Loucy (cell line): ENCODE results near the gene CASK.
"Not testable (repeated sequence)": the region's sequence is repeated elsewhere in the genome, so short reads cannot be mapped to it uniquely, and the experiment has no call there.

Source experiments
- H2AFZ ChIP-seq: fragments of 200-600 bp; sonication (generic); 2 replicates; pipeline ENCODE4 v1.6.0; 2016; ENCODE audit warnings: antibody characterized with exemption, mild to moderate bottlenecking, low read length, moderate library complexity
- H3F3A ChIP-seq: fragments of 200-600 bp; 2 replicates; pipeline ENCODE4 v1.6.0; 2016; ENCODE audit warnings: antibody characterized with exemption, low read depth, mild to moderate bottlenecking
- H3K27me3 ChIP-seq: fragments of 200-600 bp; sonication (generic); 2 replicates; pipeline ENCODE4 v1.6.1; 2014; ENCODE audit warnings: low read length, mild to moderate bottlenecking; ENCODE audit not compliant: insufficient read depth, poor library complexity, severe bottlenecking
- H3K36me3 ChIP-seq: fragments of 200-600 bp; sonication (generic); 2 replicates; pipeline ENCODE4 v1.6.1; 2016; ENCODE audit warnings: low read length; ENCODE audit not compliant: insufficient read depth
- H3K4me1 ChIP-seq: fragments of 200-600 bp; sonication (generic); 2 replicates; pipeline ENCODE4 v1.5.1; 2014; ENCODE audit warnings: low read length, mild to moderate bottlenecking; ENCODE audit not compliant: insufficient read depth, poor library complexity, severe bottlenecking
- H3K4me2 ChIP-seq: fragments of 200-600 bp; sonication (generic); 2 replicates; pipeline ENCODE4 v1.6.0; 2014; ENCODE audit warnings: antibody characterized with exemption, low read length, low read depth, mild to moderate bottlenecking; ENCODE audit not compliant: poor library complexity, severe bottlenecking
- H3K4me3 ChIP-seq: fragments of 200-600 bp; sonication (generic); 2 replicates; pipeline ENCODE4 v1.5.1; 2014; ENCODE audit warnings: low read length, mild to moderate bottlenecking, mixed read lengths; ENCODE audit not compliant: poor library complexity, severe bottlenecking
- H3K79me2 ChIP-seq: fragments of 200-600 bp; sonication (generic); 2 replicates; pipeline ENCODE4 v1.6.1; 2014; ENCODE audit warnings: low read length; ENCODE audit not compliant: insufficient read depth
- H3K9ac ChIP-seq: fragments of 200-600 bp; sonication (generic); 2 replicates; pipeline ENCODE4 v1.6.0; 2014; ENCODE audit warnings: mild to moderate bottlenecking, low read depth, low read length, moderate library complexity; ENCODE audit not compliant: poor library complexity, severe bottlenecking
- H3K9me2 ChIP-seq: fragments of 200-600 bp; sonication (generic); replicated peaks from 2 replicates; pipeline ENCODE4 v1.6.1; 2016; ENCODE audit warnings: low read depth, low read length, mixed read lengths
- H3K9me3 ChIP-seq: fragments of 200-600 bp; sonication (generic); 2 replicates; pipeline ENCODE4 v1.6.1; 2014; ENCODE audit warnings: mild to moderate bottlenecking, antibody characterized with exemption, low read length, low read depth; ENCODE audit not compliant: insufficient read depth
- H4K20me1 ChIP-seq: fragments of 200-600 bp; sonication (generic); 2 replicates; pipeline ENCODE4 v1.6.0; 2014; ENCODE audit warnings: antibody characterized with exemption, low read length, mild to moderate bottlenecking; ENCODE audit not compliant: insufficient read depth, poor library complexity, severe bottlenecking
- EZH2phosphoT487 ChIP-seq: fragments of 200-600 bp; IDR thresholded peaks from 2 replicates; pipeline ENCODE4 v1.6.1; 2018; ENCODE audit warnings: antibody characterized with exemption, mild to moderate bottlenecking, moderate library complexity, borderline replicate concordance
- TF ChIP-seq, protein P1 (sequence below): fragments of 200-600 bp; sonication (generic); conservative IDR thresholded peaks from 2 replicates; pipeline ENCODE4 v1.5.1; 2014; ENCODE audit warnings: mild to moderate bottlenecking, antibody characterized with exemption, low read length

The CASK gene

DNA sequence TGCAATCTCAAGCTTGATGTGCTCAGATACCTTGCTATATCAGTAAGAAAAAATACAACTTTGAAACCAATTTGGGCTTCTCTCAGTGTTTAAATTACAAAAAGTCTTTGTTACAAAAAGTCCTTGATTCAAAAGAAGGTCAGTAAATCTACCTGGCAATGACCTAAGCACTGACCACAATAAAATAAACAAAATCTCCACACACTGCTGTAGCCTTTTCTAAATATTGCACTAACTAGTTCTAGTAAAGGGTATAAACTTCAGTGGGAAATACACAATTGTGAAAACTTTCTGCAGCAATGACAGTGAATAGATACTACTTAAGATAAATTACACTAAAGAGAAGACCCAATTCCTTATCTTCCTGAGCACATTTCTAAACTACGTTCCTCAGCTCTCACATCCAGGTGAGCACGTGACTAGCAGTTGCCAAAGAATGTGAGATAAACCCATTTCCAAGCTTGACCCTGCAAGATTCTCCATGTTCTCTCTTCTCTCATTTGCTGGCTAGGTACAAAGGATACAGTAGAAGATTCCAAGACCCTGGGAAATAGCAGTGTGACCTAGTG is 316.0 kb downstream of the CASK start:
- Histone ChIP-seq H3K4me2 (no peak overlapping the region), H3K36me3 (no peaks in the 10 kb centered on the region), H4K20me1 (no peaks in the 10 kb centered on the region), H3K27me3 (no peaks in the 10 kb centered on the region), H3K4me3 (no peak overlapping the region), H3K9ac (no peak overlapping the region), H2AFZ (no peak overlapping the region), H3K9me3 (no peaks in the 10 kb centered on the region), H3F3A (no peaks in the 10 kb centered on the region), H3K79me2 (no peaks in the 10 kb centered on the region), H3K4me1 (no peaks in the 10 kb centered on the region), H3K9me2 (no peaks in the 10 kb centered on the region)
- TF ChIP-seq, protein P1, sequence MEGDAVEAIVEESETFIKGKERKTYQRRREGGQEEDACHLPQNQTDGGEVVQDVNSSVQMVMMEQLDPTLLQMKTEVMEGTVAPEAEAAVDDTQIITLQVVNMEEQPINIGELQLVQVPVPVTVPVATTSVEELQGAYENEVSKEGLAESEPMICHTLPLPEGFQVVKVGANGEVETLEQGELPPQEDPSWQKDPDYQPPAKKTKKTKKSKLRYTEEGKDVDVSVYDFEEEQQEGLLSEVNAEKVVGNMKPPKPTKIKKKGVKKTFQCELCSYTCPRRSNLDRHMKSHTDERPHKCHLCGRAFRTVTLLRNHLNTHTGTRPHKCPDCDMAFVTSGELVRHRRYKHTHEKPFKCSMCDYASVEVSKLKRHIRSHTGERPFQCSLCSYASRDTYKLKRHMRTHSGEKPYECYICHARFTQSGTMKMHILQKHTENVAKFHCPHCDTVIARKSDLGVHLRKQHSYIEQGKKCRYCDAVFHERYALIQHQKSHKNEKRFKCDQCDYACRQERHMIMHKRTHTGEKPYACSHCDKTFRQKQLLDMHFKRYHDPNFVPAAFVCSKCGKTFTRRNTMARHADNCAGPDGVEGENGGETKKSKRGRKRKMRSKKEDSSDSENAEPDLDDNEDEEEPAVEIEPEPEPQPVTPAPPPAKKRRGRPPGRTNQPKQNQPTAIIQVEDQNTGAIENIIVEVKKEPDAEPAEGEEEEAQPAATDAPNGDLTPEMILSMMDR = no peak
- TF ChIP-seq EZH2phosphoT487 = no peak

DNA sequence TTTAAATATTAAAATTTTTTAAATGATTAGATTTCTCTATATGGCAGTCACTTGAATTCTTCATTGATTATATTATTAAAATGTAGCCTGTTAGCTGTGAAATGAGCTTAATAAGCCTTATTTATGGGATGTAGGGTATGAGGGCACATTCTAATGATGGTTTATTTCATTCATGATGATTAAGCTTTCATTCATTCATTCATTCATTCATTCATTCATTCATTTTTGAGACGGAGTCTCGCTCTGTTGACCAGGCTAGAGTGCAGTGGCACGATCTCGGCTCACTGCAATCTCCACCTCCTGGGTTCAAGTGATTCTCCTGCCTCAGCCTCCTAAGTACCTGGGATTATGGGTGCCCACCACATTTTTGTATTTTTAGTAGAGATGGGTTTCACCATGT is 317.3 kb downstream of the CASK start:
- H3K79me2 ChIP-seq, H3K27me3 ChIP-seq, H3K9me3 ChIP-seq, H3K4me3 ChIP-seq, H3K4me2 ChIP-seq, H3K9ac ChIP-seq, H2AFZ ChIP-seq, H3F3A ChIP-seq, H3K9me2 ChIP-seq, H3K4me1 ChIP-seq, H4K20me1 ChIP-seq, H3K36me3 ChIP-seq: not testable (repeated sequence)

DNA sequence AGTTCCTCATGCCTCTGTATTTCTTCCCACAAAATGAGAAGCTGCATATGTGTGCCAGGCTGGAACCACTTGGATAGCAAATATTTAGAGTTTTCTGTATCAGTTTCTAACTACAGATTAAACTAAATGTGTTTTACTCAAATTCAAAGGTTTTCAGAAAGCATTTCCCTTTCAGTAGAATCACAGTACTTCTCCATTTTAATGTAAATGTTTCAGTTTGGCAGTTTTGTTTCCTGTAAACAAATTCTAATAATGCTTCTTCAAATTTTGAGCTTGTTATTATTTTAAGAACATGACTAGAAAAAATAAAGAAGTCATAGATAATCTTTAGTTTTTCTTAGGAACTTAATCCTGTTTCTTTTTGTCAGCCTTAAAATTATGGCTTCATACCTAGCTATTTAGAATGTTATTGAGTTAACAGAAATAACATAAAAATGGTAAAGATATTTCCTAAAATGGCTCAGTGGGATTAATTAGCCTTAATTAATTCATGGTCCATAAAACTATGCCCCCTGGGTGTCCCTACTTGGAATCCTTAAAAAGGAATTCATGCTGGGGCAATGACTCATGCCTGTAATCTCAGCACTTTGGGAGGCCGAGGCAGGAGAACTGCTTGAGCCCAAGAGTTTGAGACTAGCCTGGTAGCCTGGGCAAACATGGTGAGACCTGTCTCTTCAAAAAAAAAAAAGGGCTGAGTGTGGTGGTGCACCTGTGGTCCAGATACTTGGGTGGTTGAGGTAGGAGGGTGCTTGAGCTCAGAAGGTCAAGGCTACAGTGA is 318.4 kb downstream of the CASK start:
- Histone ChIP-seq H3K9me2 (no peaks in the 10 kb centered on the region), H3K9me3 (no peaks in the 10 kb centered on the region), H3K4me3 (no peak overlapping the region), H3K4me2 (no peak overlapping the region), H3K79me2 (no peaks in the 10 kb centered on the region), H2AFZ (no peak overlapping the region), H3K9ac (no peak overlapping the region), H3K4me1 (no peaks in the 10 kb centered on the region), H4K20me1 (no peaks in the 10 kb centered on the region), H3K27me3 (no peaks in the 10 kb centered on the region), H3F3A (no peaks in the 10 kb centered on the region), H3K36me3 (no peaks in the 10 kb centered on the region)
- no peak for TF ChIP-seq EZH2phosphoT487
- TF ChIP-seq, protein P1 = no peak

DNA sequence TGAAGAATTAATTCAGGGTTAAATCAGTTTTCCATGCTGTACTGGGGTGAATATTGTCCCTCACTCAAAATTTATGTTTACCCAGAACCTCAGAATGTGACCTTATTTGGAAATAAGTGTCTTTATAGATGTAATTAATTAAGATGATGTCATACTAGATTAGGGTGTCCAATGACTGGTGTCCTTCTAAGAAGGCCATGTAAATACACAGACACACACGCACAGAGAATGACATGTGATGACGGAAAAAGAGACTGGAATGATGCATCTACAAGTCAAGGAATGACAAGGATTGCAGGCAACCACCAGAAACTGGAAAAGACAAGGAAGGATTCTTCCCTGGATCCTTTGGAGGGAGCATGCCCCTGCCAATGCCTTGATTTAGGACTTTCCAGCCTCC is 319.2 kb downstream of the CASK start:
- Histone ChIP-seq H3K9me3 (no peaks in the 10 kb centered on the region), H3K4me2 (no peak overlapping the region), H3K79me2 (no peaks in the 10 kb centered on the region), H3F3A (no peaks in the 10 kb centered on the region), H3K9me2 (no peaks in the 10 kb centered on the region), H3K4me3 (no peak overlapping the region), H3K9ac (no peak overlapping the region), H4K20me1 (no peaks in the 10 kb centered on the region), H3K36me3 (no peaks in the 10 kb centered on the region), H3K27me3 (no peaks in the 10 kb centered on the region), H3K4me1 (no peaks in the 10 kb centered on the region), H2AFZ (no peak overlapping the region)
- no peak for TF ChIP-seq EZH2phosphoT487
- TF ChIP-seq, protein P1 = no peak
